Hepatocyte (in vitro differentiated cells): ENCODE measurements around the gene LRRC3. TPM values are rescaled to one million over a fixed set of nuclear protein-coding genes. Genes with fewer than 3 reads are reported as not detected.

ENCODE experiments used
- DNase-seq: peaks from one replicate; pipeline ENCODE4 v3.0.0-alpha.2; 2016; ENCODE audit warnings: low spot score
- H2AFZ ChIP-seq: fragments of 200-600 bp; sonication (generic); 2 replicates; pipeline ENCODE4 v1.6.0; 2016; ENCODE audit warnings: antibody characterized with exemption, mild to moderate bottlenecking
- H3K27ac ChIP-seq: fragments of 200-600 bp; sonication (generic); 2 replicates; pipeline ENCODE4 v1.5.1; 2016; ENCODE audit warnings: mild to moderate bottlenecking
- H3K27me3 ChIP-seq: fragments of 200-600 bp; sonication (generic); 2 replicates; pipeline ENCODE4 v1.6.1; 2016
- H3K36me3 ChIP-seq: fragments of 200-600 bp; sonication (generic); replicated peaks from 2 replicates; pipeline ENCODE4 v1.5.1; 2016; ENCODE audit warnings: low read depth; ENCODE audit not compliant: insufficient read depth
- H3K4me1 ChIP-seq: fragments of 200-600 bp; sonication (generic); 2 replicates; pipeline ENCODE4 v1.5.1; 2016; ENCODE audit warnings: mild to moderate bottlenecking, moderate library complexity; ENCODE audit not compliant: insufficient read depth
- H3K4me2 ChIP-seq: fragments of 200-600 bp; sonication (generic); 2 replicates; pipeline ENCODE4 v1.6.0; 2016
- H3K4me3 ChIP-seq: fragments of 200-600 bp; sonication (generic); 2 replicates; pipeline ENCODE4 v1.5.1; 2016; ENCODE audit warnings: mild to moderate bottlenecking
- H3K79me2 ChIP-seq: fragments of 200-600 bp; sonication (generic); 2 replicates; pipeline ENCODE4 v1.6.0; 2017; ENCODE audit warnings: mild to moderate bottlenecking
- H3K9me2 ChIP-seq: fragments of 200-600 bp; sonication (generic); replicated peaks from 2 replicates; pipeline ENCODE4 v1.6.0; 2017; ENCODE audit warnings: mild to moderate bottlenecking; ENCODE audit not compliant: insufficient read depth
- H3K9me3 ChIP-seq: fragments of 200-600 bp; sonication (generic); 2 replicates; pipeline ENCODE4 v1.5.1; 2016; ENCODE audit warnings: low read depth, mild to moderate bottlenecking
- H4K20me1 ChIP-seq: fragments of 200-600 bp; sonication (generic); 2 replicates; pipeline ENCODE4 v1.6.0; 2016; ENCODE audit warnings: mild to moderate bottlenecking; ENCODE audit not compliant: insufficient read depth, poor library complexity, severe bottlenecking
- EZH2 ChIP-seq: fragments of 200-600 bp; sonication (generic); IDR thresholded peaks from 2 replicates; pipeline ENCODE4 v1.6.1; 2016; ENCODE audit warnings: antibody characterized with exemption, mild to moderate bottlenecking, borderline replicate concordance
- EZH2phosphoT487 ChIP-seq: fragments of 200-600 bp; sonication (generic); IDR thresholded peaks from one replicate; pipeline ENCODE4 v1.6.1; 2018; ENCODE audit warnings: antibody characterized with exemption, mild to moderate bottlenecking, low read depth, moderate library complexity; ENCODE audit not compliant: unreplicated experiment, severe bottlenecking
- WGBS: methylation state at CpG from one replicate; pipeline ENCODE4 v1.1.6; 2016; ENCODE audit warnings: low lambda C conversion rate; ENCODE audit errors: missing lambda C conversion rate; 5-methylcytosine and 5-hydroxymethylcytosine counted together
- polyA plus RNA-seq: library from polyadenylated mRNA; unstranded; fragments of >200 nt; fragmentation: Nextera tagmentation; extraction: Ambion mirVana; gene quantifications from 2 replicates; pipeline ENCODE4 v1.2.1, GENCODE V29; 2016
- total RNA-seq: library from RNA; depleted of rRNA; stranded (reverse); fragments of >200 nt; gene quantifications from 2 replicates; pipeline ENCODE4 v1.2.3, GENCODE V29; 2014
- TF ChIP-seq, protein P1 (sequence below): fragments of 200-600 bp; sonication (generic); IDR thresholded peaks from 2 replicates; pipeline ENCODE4 v1.5.1; 2016; ENCODE audit warnings: antibody characterized with exemption, mild to moderate bottlenecking; ENCODE audit not compliant: poor library complexity

The LRRC3 gene
- total and polyA plus RNA-seq, 2 experiments from 2014 or later, result 7.2 to 7.3 TPM

DNA sequence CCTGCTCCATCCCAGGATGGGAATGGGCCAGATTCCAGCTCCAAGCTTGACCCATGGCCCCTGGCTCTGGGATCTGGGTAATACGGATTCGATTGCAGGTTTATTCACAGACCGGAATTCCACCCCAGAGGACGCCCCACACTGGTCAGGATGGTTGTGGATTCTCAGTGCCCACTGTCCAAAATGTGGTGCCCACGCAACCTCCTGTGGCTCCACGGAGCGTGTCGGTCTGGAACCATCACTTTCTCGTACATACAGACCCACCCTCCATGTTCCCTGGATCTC, 53.1 kb downstream of the LRRC3 start:
- DNase-seq, result no peak
- H3K4me3 ChIP-seq, result no peak overlapping the region
- H3K4me1 ChIP-seq, result peaks cover 8% of the 10 kb centered on the region
- TF ChIP-seq EZH2 (no peak), EZH2phosphoT487 (no peak)
- TF ChIP-seq, protein P1, sequence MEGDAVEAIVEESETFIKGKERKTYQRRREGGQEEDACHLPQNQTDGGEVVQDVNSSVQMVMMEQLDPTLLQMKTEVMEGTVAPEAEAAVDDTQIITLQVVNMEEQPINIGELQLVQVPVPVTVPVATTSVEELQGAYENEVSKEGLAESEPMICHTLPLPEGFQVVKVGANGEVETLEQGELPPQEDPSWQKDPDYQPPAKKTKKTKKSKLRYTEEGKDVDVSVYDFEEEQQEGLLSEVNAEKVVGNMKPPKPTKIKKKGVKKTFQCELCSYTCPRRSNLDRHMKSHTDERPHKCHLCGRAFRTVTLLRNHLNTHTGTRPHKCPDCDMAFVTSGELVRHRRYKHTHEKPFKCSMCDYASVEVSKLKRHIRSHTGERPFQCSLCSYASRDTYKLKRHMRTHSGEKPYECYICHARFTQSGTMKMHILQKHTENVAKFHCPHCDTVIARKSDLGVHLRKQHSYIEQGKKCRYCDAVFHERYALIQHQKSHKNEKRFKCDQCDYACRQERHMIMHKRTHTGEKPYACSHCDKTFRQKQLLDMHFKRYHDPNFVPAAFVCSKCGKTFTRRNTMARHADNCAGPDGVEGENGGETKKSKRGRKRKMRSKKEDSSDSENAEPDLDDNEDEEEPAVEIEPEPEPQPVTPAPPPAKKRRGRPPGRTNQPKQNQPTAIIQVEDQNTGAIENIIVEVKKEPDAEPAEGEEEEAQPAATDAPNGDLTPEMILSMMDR, result no peak
- no peak overlapping the region for H2AFZ ChIP-seq
- 95% methylated on average over 9 of the region's 9 CpGs for WGBS
- no peaks in the 10 kb centered on the region for H3K27me3 ChIP-seq
- H3K79me2 ChIP-seq, result no peaks in the 10 kb centered on the region
- H3K27ac ChIP-seq, result no peak overlapping the region
- H3K4me2 ChIP-seq, result no peak overlapping the region
- H3K9me2 ChIP-seq, result no peaks in the 10 kb centered on the region
- no peaks in the 10 kb centered on the region for H4K20me1 ChIP-seq
- H3K9me3 ChIP-seq, result no peaks in the 10 kb centered on the region
- no peaks in the 10 kb centered on the region for H3K36me3 ChIP-seq

DNA sequence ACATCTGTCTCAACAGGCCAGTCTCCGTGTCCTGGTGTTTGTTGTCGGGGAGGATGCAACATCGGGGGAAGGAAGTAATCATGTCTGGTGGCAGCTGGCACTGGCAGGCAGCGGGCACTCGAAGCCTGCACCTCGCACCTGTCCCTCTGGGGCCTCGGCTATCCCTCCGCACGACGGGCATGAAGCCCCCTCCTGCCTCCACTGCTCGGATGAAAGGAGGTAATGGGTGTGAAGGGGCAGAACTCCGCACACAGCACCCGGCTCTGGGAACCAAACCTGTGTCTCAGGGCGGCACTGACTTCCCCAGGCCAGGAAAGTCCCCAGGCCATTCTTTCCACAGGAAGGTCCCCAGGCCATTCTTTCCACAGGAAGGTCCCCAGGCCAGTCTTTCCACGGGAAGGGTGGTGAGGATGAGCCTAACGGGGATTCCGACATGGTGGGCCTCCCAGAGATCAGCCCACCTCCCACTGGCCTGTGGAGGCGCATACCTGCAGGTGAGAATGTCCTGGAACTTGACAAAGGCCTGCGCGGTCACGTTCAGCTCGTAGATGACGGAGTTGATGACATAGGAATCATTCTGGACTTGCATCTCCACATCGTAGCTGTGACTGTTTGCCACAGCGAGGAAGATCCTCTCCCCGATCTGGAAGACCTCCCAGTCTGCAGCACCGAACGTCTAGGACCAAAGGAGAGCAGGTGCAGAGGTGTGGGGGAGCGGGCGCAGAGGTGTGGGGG, 53.6 kb downstream of the LRRC3 start:
- no peak overlapping the region for H2AFZ ChIP-seq
- WGBS, result 93% methylated on average over 26 of the region's 30 CpGs
- no peaks in the 10 kb centered on the region for H3K9me3 ChIP-seq

DNA sequence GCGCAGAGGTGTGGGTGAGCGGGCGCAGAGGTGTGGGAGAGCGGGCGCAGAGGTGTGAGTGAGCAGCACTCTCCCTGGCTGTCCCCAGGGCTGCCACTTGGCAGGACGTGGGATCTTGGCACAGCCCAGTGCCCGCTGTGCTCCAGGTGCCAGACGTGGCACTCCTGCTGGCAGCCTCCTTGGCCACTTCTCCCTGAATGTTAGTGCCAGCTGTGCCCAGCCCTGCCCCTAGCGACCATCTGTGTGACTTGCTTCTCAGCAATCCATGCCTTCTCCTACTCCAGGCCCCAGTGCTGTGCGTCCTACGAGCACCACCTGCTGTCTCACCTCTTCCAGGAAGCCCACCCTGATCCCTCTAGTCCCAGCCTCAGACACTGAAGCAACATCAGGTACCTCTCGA, 54.2 kb downstream of the LRRC3 start:
- no peak for TF ChIP-seq EZH2phosphoT487
- TF ChIP-seq EZH2, result no peak
- TF ChIP-seq, protein P1, result no peak
- Histone ChIP-seq H3K9me2 (no peaks in the 10 kb centered on the region), H4K20me1 (no peaks in the 10 kb centered on the region), H2AFZ (no peak overlapping the region), H3K4me1 (peaks cover 8% of the 10 kb centered on the region), H3K36me3 (no peaks in the 10 kb centered on the region), H3K79me2 (no peaks in the 10 kb centered on the region), H3K4me3 (no peak overlapping the region), H3K27ac (no peak overlapping the region), H3K9me3 (no peaks in the 10 kb centered on the region), H3K27me3 (no peaks in the 10 kb centered on the region), H3K4me2 (no peak overlapping the region)
- WGBS, result 94% methylated on average over 6 of the region's 12 CpGs
- no peak for DNase-seq

More for the DNA sequence above, 53.6 kb downstream of the LRRC3 start:
- TF ChIP-seq EZH2phosphoT487, result no peak
- TF ChIP-seq EZH2, result no peak
- TF ChIP-seq, protein P1, result no peak
- no peaks in the 10 kb centered on the region for H3K9me2 ChIP-seq
- H3K4me2 ChIP-seq, result no peak overlapping the region
- H3K27me3 ChIP-seq, result no peaks in the 10 kb centered on the region
- no peak overlapping the region for H3K4me3 ChIP-seq
- H3K36me3 ChIP-seq, result no peaks in the 10 kb centered on the region
- no peak for DNase-seq
- H3K79me2 ChIP-seq, result no peaks in the 10 kb centered on the region
- H3K4me1 ChIP-seq, result peaks cover 8% of the 10 kb centered on the region
- H3K27ac ChIP-seq, result no peak overlapping the region
- H4K20me1 ChIP-seq, result no peaks in the 10 kb centered on the region
